Colon (tissue), 2 donors: ENCODE data around the gene CD276.
"Not testable (repeated sequence)": the region's sequence is repeated elsewhere in the genome, so short reads cannot be mapped to it uniquely, and the experiment has no call there.

Source experiments
- FAIRE-seq: peaks from 2 replicates; lab custom pipeline; 2012; peaks lifted over from hg19 to GRCh38; lab: Jason Lieb, UNC
- donor health status: control.
- donor health status: control.

CD276 gene

DNA sequence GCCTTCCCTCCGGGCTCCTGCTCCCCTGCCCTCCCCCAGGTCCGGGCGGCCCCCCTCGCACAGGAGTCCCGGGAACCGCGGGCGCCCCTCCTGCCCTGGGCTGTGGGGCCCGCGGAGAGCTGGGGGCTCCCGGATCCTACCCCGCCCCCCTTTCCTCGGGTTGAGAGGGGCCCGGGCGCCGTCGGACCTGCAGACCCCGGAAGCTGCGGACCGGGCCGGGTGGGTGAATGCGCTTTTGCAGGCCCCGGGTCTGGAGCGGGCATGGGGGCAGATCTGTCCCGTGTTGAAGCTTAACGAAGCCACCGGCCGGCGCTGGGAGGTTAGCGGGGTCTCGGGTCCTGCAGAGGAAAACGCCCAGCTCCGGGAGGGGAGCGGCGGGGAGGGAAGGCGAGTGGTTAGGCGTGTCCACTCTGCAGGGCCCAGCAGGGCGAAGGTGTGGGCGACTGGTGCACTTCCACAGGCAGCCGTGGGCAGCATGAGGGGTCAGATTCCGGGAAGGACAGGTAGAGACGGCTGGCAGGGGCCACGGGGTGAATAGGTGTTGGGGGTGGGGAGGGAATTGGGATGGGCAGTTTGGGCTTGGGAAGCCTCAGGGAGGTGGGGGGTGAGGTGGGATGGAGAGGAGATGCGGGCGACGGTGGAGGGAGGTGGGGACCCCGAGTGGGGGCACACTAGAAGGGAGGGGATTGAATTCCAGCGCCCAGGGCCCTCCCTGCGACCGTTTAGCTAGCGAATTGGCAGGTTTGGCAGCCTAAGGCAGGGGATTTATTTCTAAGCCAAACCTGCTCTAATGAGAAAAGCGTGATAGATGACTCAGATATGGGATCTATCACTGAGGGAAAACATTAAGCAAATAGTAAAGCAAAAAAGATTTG is 635 bp downstream of the CD276 start:
- FAIRE-seq = no peak

DNA sequence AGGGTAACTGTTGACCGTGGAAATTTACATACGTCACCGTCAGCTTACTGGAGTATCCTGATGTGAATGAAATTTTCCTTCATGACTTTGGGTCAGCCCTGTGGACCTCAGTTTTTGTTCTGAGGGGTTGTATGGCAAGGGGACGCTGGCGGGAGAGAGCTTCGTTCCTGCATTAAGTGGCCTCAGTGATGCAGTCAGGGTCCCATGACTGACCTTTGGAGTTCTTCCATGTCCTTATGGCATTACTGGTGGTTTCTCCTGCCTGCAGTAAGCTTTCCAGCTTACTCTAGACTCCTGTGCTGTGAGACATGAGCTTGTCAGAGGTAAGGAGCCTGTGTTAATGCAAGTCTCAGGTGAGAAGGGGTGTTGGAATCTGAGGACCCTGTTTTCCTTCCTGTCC is 1.8 kb downstream of the CD276 start:
- no peak for FAIRE-seq

DNA sequence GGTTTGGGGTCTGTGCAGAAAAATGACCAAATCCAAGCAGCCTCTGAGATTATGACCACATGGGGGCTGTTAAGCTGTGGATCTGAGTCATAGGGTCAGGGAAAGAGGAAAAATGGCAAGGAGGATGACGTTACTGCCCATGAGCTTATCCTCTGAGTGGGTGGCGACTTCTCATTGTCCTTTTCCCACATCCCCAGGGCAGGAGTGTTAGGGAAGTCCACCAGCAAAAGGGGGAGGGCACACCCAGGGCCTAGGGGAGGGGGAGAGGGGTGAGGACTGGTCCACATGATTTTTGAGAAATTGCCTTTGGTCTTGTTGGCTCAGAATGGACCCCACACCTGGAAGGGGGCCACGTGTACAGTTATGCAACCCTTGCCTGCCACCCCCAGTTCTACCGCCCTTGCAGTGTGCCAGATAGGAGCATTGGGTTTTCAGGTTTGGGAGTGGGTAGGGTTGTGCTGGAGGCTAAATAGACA is 2.6 kb downstream of the CD276 start:
- FAIRE-seq = no peak

DNA sequence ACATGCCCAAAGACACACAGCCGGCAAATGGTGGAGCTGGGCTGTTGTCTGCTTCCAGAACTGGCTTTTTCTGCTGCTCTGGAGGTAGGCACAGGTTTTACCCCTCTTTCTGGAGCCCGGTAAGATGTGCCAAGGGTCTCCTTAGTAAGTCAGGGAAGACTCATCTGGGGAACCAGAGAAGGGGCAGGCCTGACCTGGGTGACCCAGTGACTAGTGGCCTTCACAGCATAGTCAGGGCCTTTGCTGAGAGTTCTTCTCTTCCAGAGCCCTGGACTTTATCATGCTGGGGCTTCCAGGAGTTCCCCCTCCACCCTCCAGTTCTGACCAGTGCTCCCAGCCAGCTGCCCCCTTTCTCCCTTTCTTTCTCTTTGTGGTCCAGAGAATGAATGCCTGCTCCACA is 3.2 kb downstream of the CD276 start:
- no peak for FAIRE-seq

DNA sequence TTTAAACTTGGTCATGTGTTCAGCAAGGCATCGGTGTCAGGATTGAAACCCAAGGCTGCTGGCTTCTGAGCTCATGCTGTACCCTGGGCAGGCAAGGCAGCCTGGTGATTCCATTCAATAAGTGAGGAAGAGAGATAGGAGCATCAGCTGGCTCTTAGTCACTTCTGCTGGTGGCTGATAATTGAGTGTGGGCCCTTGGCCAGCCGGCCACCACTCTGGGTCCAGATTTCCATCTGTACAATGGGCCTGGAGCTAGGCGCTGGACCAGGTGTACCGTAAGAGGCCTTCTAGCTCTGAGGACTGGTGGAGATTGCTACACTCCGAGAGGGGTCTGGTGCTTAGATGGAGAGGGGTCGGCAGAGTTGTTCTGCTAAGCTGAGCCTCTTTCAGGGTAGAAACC is 4.3 kb downstream of the CD276 start:
- no peak for FAIRE-seq

DNA sequence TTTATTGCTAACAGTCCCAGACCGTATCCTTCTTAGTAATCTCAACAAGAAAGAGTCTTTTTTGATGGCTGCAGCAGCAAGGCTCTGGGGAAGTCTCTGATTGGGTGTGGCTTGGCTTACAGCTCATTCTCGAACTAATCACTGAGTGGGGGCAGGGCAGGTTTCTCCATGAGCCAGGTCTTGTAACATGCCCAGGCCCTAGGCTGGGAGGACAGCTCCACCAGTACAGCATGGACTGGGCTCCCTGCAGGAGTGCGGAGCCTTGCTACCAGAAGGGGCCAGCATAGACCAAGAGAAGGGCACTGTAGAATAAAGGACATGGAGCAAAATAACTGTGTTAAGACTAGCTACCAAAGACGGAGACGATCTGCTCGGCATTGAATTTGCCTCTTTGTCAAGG is 7.2 kb downstream of the CD276 start:
- no peak for FAIRE-seq

DNA sequence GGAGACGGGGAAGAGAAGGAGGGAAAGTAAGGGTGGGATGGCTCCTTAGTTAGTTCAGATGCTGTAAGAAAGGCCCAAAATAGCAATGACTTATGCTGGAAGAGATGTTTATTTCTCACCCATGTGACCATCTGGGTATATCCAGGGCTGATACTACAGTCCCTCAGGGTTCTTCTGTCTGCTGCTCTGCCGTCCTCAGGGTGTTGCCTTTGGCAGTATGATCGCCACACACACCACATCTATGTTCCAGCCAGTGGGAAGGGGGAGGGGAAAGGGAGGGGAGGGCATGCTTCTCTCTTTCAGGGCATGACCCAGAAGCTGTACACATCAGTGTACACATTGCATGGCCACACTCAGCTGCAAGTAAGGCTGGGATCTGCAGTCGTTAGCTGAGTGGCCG is 10.2 kb downstream of the CD276 start:
- no peak for FAIRE-seq

DNA sequence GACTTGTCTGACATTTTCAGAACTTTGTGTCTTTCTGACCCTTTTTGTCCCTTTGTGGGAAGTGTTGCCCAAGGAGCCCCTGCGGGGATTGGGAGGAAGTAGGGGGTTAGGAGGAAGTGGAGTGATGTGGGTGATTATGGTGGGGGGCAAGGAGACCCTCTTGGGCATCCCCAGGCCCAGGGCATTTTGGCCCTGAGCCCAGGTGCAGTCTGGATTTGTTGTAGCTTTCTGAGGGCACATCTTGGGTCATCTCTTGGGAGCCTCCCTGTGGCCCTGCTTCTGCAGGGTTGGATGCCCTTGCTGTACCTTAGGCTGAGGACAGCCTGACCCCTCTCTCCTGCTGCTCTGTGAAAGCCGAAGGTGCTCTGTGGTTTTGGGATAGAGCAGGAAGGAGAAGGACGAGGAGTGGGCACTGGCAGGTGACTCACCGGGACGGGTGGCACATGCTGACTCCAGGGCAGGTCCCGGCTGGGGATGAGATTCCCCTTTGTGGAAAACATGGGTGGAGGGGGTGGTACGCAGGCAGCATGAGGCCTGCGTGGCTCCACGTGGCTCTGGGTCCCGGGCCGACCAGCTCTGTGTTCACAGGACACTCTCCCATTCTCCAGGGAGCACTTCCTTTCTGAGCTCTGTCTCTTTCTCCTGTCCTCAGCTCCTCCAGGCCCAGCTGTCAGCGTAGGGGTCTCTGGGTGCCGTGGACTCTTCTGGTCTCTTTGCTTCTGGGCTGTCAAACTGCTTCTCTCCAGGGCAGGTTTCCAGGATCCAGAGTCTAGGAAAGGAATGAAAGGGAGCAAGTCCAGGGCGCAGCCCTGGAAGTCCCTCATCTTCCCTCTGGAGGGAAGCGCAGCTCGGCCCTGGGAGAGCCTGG is 11.8 kb downstream of the CD276 start:
- no peak for FAIRE-seq

DNA sequence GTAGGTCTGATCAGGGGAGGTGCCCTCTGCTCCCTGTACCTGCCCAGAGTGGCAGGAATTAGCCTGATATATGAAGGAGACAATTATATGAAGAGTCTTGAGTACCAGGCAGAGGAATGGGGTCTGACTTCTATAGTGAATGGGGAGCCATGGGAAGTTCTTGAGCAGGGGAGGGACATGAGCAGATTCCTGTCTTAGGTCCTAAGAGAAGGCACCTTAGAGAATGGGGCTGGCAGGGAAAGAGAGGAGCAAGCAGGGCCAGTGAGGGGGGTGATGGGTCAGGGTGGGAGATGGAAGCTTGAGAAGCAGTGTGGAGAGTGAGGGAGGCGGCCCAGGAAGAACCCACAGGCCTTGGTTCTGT is 12.4 kb downstream of the CD276 start:
- no peak for FAIRE-seq

DNA sequence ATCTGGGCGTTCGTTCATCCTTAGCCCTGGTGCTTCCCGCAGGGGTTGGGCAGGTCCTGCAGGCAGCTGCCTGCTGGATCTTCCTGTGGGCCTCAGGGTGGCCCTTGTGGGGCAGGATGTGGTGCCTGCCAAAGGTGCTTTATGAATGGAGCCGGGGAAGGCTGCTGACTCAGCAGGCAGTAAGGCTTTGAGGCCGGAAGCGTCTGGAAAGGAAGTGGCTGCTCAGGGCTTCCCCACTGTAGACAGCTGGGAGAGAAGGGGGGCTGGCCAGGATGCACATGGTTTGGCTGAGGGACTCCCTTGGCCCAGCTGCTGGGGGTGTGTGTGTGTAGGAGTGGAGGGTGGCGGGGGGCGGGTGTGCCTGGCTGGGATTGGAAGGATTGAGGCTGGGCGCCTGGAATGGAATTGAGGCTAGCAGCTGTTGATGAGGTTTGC is 12.9 kb downstream of the CD276 start:
- no peak for FAIRE-seq

DNA sequence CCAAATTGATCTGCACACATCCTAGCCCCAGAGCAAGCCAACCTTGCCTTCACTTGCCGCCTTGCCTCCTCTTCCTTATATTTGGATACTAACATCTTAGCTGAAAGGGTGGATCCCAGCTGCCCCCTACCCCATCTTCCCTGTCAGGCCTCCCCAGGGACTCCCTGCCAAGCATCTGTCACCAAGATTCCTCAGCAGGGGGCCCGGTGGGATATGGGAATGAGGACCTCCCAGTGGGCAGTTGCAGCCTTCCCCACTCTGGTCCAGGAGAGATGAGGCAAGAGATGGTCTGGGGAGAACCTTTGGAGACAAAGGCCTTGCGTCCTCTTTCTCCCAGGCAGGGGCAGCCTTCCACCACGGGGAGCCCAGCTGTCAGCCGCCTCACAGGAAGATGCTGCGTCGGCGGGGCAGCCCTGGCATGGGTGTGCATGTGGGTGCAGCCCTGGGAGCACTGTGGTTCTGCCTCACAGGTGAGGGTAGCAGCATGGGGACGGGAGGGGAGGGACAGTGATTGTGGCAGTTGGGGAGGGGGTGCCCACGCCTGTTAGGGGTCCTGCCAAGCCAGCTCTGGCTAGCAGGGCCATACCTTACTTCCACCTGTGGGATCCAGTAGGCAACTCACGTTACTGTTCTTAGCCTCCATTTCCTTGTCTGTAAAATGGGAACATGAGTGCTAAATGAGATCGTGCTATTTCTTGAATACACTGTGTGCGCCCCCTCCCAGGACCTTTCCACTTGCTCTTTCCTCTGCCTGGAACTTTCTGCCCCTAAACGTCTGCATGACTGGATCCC is 15.3 kb downstream of the CD276 start:
- FAIRE-seq = no peak

DNA sequence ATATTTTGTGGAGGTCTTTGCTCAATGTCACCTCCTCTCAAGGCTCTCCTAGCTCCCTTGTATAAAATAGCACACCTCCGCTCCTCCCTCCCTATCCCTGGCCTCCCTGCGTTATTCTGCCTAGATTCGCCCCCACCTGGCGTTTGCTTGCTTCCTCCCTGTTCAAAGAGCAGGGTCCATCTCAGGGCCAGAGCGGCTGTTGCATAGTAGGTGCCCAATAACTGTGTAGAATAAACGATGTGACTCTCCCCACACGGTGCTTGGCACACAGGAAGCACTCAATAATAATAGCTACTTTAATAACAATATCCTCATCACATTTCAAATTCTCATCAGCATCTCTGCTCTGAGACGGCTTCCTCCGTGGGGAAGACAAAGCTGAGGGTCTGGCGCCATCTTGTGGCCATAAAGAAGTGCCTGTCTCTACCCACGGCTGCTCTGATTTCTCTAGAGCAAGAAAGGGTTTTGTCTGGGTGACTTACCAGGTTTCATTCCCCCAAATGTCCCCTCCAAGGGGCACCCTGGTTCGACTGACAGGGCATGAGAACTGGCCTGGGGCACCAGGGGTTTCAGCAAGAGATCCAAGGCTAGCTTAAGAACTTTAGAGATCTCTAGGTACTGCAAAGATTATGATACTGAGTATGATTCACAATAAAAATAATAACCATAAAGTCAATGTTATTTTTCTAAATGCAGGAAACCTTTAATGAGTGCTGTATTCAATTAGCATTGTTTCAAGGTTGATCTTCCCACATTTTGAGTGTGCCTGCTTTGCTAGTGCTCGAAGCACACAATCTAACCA is 16.1 kb downstream of the CD276 start:
- no peak for FAIRE-seq

DNA sequence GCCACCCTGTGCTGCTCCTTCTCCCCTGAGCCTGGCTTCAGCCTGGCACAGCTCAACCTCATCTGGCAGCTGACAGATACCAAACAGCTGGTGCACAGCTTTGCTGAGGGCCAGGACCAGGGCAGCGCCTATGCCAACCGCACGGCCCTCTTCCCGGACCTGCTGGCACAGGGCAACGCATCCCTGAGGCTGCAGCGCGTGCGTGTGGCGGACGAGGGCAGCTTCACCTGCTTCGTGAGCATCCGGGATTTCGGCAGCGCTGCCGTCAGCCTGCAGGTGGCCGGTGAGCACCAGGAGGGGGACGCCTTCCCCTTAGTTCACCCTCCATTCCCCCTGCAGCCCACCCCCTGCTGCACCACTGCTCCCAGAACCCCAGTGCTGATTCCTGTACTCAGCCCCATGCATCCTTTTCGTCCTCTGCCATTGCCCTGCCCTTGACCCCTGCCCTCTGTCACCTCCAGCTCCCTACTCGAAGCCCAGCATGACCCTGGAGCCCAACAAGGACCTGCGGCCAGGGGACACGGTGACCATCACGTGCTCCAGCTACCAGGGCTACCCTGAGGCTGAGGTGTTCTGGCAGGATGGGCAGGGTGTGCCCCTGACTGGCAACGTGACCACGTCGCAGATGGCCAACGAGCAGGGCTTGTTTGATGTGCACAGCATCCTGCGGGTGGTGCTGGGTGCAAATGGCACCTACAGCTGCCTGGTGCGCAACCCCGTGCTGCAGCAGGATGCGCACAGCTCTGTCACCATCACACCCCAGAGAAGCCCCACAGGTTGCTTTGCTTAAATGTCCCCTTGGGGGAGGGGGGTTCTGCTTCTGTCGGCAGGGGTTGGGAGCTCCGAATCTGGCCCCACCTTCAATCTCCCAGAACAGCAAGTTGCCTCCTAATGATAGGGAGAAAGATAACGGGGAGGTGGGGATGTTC is 18.4 kb downstream of the CD276 start:
- not testable (repeated sequence) for FAIRE-seq

DNA sequence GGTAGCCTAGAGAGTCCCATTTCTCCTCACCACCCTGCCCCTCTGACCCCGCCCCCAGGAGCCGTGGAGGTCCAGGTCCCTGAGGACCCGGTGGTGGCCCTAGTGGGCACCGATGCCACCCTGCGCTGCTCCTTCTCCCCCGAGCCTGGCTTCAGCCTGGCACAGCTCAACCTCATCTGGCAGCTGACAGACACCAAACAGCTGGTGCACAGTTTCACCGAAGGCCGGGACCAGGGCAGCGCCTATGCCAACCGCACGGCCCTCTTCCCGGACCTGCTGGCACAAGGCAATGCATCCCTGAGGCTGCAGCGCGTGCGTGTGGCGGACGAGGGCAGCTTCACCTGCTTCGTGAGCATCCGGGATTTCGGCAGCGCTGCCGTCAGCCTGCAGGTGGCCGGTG is 19.4 kb downstream of the CD276 start:
- FAIRE-seq = not testable (repeated sequence)

DNA sequence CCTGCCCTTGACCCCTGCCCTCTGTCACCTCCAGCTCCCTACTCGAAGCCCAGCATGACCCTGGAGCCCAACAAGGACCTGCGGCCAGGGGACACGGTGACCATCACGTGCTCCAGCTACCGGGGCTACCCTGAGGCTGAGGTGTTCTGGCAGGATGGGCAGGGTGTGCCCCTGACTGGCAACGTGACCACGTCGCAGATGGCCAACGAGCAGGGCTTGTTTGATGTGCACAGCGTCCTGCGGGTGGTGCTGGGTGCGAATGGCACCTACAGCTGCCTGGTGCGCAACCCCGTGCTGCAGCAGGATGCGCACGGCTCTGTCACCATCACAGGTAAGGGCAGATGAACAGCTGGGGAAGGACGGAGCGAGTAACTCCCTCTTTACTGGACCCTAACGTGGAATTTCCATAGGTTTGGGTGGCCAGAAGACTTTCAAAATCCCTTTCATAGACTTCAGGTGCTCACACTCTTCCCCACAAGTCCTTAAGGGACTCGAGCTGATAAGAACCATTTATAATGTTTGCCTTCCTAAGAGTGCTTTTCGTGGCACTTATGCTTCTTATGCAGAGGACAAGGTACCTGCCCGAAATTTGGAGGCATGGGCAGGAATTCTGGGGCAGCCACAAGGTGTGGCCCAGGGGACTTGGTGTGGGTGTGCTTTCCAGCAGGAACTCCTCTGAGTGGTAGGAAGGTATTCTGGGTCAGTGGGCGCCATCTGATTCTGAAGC is 20.1 kb downstream of the CD276 start:
- FAIRE-seq = not testable (repeated sequence)

DNA sequence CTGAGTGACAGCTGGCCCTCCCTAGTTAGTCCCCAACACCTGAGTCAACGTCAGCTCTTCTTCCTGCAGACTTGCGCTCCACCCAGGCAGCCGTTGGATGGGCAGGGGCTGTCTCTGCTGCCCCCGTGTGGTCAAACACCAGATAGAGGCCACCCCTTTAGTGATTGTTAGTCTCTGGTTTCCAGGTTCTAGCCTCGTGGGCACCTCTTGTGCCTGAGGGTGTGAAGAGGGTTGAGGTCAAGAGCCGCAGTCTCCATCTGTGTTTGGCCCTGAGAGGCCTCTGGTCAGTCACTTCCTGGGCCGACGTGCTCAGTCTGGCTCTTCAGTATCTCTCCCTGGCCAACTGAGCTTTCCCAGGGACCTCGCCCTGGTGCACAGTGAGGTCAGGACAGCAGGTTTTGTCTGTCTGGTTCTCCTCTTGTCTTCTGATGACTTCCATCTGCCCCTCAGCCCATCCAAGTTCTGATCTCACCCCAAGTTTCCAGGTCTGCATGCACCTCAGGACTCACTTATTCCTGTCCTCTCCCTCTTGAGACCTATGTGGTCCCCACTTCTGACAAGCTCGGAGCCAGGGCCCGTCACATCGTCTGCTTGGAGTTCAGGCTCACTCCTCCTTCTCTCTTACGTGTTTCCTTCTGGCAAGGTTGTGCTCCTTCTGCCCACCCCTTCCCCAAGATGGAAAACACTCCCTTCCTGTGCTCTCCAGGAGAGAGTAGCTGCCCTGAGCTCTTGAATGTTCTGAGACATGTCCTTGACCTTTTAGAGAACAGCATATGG is 20.9 kb downstream of the CD276 start:
- FAIRE-seq = no peak

DNA sequence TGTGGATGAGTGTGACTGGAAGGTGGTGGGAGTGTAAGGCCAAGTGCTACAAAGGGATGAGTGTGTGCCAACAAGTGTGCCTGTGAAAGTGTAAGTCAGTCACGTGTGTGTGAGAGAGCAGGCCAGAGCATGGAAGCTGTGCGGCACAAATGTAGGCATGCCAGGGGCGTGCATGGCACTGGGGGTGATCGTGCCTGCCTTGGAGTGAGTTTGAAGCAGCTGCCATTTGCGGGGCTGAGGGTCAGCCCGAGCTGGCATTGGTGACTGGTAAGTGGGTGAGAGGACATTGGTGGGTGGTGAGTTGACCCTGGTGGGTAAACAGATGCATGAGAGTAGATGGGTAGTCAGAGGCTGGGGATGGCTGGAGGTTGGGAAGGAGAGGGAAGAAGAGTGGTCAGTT is 24.5 kb downstream of the CD276 start:
- no peak for FAIRE-seq

DNA sequence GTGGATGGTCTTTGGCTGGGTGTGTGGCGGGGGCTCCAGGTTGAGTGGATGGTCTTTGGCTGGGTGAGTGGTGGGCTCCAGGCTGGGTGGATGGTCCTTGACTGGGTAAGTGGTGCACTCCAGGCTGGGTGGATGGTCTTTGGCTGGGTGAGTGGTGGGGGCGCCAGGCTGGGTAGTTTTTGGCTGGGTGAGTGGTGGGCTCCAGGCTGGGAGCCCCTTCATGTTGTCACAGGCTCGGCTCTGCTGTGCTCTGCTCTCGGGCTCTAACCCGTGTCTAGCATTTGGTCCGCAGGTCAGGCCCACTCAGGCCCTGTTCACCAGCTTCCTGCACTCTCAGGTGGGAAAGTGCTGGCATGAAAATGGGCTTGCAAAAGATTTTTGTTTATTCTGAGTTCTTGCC is 25.1 kb downstream of the CD276 start:
- no peak for FAIRE-seq

DNA sequence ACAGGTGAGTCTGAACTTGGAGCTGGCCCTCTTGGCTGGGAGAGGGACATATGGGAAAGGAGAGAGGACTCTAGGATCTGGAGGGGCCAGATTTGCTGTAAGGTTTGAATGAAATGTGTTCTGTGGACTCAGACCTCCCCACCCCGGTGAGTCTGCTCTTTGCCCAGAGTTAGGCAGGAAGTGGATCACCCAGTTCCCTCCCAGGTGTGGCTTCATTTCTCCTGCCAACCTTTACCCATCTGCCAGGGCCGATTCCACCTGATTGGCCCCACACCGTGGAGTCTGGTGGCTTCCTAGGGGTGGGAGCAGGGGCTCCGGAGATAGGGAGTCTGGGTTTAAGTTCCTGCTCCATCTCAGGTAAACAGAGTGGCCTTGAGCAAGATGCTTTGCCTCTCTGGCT is 25.5 kb downstream of the CD276 start:
- no peak for FAIRE-seq
